NCI-H1694 treated with DMSO at 0.1 percent for 48 hours (cell line): ENCODE measurements around the gene FOXD4L6.
"Not testable (repeated sequence)": the region's sequence is repeated elsewhere in the genome, so short reads cannot be mapped to it uniquely, and the experiment has no call there.

Experiments used
- DNase-seq: peaks from one replicate; lab custom pipeline; 2025; lab: John Stamatoyannopoulos, UW

FOXD4L6 gene

GRCh38 chr9:41128581-41128980, at the start of gene FOXD4L6:
Gene FOXD4L6, minus strand, starts transcription at chr9:41128681. Its CDS starts 298 bp downstream, at chr9:41128383.
- not testable (repeated sequence) for DNase-seq

GRCh38 chr9:41174994-41175393, 46.5 kb upstream of the FOXD4L6 start:
- not testable (repeated sequence) for DNase-seq

DNA sequence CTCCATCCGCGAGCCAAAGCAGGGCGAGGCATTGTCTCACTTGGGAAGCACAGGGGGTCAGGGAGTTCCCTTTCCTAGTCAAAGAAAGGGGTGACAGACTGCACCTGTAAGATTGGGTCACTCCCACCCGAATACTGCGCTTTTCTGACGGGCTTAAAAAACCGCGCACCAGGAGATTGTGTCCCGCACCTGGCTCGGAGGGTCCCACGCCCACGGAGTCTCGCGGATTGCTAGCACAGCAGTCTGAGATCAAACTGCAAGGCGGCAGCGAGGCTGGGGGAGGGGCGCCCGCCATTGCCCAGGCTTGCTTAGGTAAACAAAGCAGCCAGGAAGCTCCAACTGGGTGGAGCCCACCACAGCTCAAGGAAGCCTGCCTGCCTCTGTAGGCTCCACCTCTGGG, 21.6 kb upstream of the FOXD4L6 start:
- not testable (repeated sequence) for DNase-seq

DNA sequence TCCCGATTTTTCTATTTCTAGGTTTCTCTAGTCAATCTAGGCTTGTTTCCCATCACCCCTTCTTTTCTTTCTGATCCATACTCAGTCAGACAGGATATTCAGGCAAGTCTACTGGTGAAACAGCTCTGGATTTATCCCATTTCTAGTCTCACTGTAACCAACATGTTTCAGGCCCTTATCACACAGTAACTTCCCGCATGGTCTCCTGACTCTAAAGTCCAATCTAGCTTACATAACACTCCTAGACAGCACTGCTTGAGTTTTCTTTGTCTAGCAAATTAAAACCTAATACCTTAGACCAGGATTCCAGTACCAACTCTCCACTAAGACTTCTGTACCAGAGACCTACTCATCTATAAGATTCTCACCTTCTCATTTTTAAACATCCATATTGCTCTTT, 13.4 kb upstream of the FOXD4L6 start:
- DNase-seq: not testable (repeated sequence)

GRCh38 chr9:41126746-41127446, 1.6 kb downstream of the FOXD4L6 start:
- DNase-seq: not testable (repeated sequence)

GRCh38 chr9:41125936-41126335, 2.5 kb downstream of the FOXD4L6 start:
- not testable (repeated sequence) for DNase-seq

GRCh38 chr9:41125109-41125658, 3.3 kb downstream of the FOXD4L6 start:
- DNase-seq: not testable (repeated sequence)

DNA sequence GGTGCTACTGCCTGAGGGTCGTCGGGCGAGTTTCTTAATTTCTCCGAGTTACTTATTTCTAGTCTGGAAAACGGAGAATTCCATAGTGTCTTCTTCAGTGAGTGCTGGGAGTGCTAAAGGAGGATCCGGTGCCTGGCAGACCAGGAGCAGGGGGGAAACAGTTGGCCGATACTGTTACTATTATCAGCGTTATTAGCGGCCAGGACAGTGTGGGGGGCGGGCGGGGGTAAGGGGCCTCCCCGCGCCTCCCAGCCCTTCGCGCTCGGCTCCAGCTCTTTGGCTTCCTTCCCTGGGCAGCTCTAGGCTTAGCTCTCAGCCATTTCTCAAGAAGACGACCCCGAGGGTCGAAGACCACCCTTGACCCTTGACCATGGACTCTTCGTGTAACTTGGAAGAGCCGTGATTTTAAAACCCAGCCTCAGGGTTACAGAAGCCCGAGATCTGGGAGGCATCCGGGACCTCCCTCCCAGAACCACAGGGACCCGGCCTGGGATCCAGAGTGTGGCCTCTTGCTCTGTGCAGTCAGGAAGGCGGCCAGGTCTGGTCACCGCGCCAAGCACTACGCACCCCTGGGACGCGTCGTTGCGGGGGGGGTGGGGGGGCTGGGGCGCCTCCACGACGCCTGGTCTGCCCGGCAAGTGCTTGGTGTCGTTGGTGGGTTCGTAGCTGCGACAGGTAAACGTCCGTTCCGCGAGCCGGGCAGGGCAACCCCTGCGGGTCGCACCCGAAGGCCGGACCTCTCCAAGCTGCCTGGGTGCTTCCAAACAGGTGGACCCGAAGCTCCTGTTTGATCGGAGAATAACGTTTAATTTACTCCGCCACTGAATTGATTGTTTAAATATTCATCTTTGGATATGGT, 4.0 kb downstream of the FOXD4L6 start:
- not testable (repeated sequence) for DNase-seq

GRCh38 chr9:41123812-41124211, 4.7 kb downstream of the FOXD4L6 start:
- DNase-seq: not testable (repeated sequence)

DNA sequence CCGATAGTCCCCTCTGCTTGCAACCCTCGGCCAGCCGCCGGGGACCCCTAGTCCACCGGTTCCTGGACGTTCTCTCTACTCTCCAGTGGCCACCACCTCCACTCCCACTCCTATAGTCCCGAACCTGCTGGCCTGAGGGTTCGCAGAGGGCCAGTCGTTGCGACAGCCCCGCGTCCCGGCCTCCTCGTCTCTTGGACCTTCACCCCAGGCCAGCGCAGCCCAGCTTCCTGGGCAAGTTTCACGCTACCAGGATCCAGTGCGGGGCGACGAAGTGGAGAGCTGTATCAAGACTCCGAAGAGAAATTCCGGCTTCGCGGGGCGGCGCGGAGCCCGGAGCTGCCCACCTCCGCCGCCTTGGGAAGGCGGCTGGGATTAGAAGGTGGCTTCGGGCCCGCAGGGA, 5.1 kb downstream of the FOXD4L6 start:
- not testable (repeated sequence) for DNase-seq

GRCh38 chr9:41120696-41121095, 7.8 kb downstream of the FOXD4L6 start:
- not testable (repeated sequence) for DNase-seq

DNA sequence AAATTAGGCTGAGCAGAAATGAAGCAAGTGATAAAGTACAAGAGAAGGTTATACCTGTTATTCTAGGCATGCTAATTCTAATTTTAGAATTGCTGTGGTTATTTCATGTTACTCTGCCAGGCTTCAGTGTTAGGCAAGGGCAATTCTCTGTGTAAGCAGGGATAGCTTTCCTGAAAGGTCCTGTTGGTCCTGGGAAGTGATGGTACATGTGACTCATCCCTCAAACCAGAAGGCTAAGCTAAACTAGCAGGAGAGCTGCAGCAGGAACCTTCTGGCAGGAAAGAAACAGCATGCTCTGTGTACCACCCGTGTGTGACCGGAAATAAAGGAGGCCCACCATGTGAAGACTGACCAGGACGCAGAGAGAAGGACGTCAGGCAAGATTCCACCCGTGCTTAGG, 8.8 kb downstream of the FOXD4L6 start:
- not testable (repeated sequence) for DNase-seq

- not testable (repeated sequence) for DNase-seq
Measured at GRCh38 chr9:41119311-41119710, 9.2 kb downstream of the FOXD4L6 start.

- DNase-seq: not testable (repeated sequence)
Measured at GRCh38 chr9:41113348-41113747, 15.1 kb downstream of the FOXD4L6 start.

GRCh38 chr9:41111414-41111813, 17.1 kb downstream of the FOXD4L6 start:
- not testable (repeated sequence) for DNase-seq

DNA sequence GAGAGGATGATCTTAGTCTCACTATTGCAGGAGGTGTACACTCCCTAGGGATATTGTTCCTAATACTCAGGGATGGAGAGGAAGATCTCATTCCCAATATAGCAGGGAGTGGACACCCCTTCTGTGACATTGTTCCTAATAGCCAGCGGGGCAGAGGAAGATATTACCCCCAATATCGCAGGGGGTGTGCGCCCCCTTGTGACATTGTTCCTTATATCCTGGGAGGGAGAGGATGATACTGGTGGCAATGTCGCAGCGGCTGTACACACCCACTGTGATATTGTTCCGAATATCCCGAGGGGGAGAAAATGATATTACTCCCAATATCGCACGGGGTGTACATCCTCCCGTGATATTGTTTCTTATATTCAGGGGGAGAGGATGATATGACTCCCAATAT, 17.6 kb downstream of the FOXD4L6 start:
- not testable (repeated sequence) for DNase-seq

GRCh38 chr9:41109253-41109652, 19.2 kb downstream of the FOXD4L6 start:
- DNase-seq: not testable (repeated sequence)

- not testable (repeated sequence) for DNase-seq
Measured at GRCh38 chr9:41108816-41109215, 19.7 kb downstream of the FOXD4L6 start.

- DNase-seq: not testable (repeated sequence)
Measured at GRCh38 chr9:41106472-41107116, 21.9 kb downstream of the FOXD4L6 start.

DNA sequence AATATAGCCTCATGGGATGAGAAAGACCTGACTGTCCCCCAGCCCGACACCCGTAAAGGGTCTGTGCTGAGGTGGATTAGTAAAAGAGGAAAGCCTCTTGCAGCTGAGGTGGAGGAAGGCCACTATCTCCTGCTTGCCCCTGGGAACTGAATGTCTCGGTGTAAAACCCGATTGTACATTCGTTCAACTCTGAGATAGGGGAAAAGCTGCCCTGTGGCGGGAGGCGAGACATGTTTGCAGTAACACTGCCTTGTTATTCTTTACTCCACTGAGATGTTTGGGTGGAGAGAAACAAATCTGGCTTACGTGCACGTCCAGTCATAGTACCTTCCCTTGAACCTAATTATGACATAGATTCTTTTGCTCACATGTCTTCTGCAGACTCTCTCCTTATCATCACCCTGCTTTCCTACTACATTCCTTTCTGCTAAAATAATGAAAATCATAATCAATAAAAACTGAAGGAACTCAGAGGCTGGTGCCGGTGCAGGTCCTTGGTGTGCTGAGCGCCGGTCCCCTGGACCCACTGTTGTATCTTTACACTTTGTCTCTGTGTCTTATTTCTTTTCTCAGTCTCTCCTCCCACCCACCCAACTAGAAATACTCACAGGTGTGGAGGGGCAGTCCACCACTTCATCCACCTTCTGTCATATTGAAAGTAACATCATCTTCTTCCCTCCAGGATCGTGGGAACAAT, 22.8 kb downstream of the FOXD4L6 start:
- not testable (repeated sequence) for DNase-seq

GRCh38 chr9:41104542-41104941, 23.9 kb downstream of the FOXD4L6 start:
- not testable (repeated sequence) for DNase-seq
